K562 (cell line): ENCODE results near the gene GBP5. TPM values are rescaled to one million over a fixed set of nuclear protein-coding genes. Genes with fewer than 3 reads are reported as not detected.

ENCODE experiments used
- ATAC-seq: fragments of 200-7000 bp; cut with Tn5 transposase; 3 replicates; pipeline ENCODE4 v1.9.1; 2020; ENCODE audit warnings: moderate library complexity
- BruUV-seq: library from RNA; stranded (reverse); fragments of 400-500 nt; replicated peaks from 2 replicates; lab custom pipeline; 2021; lab: Mats Ljungman, UMichigan
- CTCF ChIA-PET: fragments of 300-600 bp; formaldehyde crosslinking; extraction: SDS; loops from one replicate; lab custom pipeline; 2021; ENCODE audit warnings: low intra/inter-chr PET ratio; lab: Yijun Ruan, JAX
- POLR2A ChIA-PET: fragments of 300-600, 350-650 bp; sonication (Branson Sonifier 250); formaldehyde crosslinking; extraction: SDS; loops from one replicate; lab custom pipeline; 2021; ENCODE audit warnings: antibody characterized with exemption, inconsistent platforms; lab: Yijun Ruan, JAX
- DNase-seq, 4 experiments: peaks; one replicate each; pipeline versions ENCODE4 v3.0.0 to v3.0.0-alpha.2; 2011 to 2018; ENCODE audit warnings: low spot score in 3 of 4, mixed read lengths in 3 of 4; ENCODE audit errors: extremely low read depth in 1 of 4
- FAIRE-seq: peaks from 2 replicates; lab custom pipeline; 2011; peaks lifted over from hg19 to GRCh38; lab: Jason Lieb, UNC
- H2AFZ ChIP-seq: 2 replicates; pipeline ENCODE4 v1.6.0; 2011; ENCODE audit warnings: low read depth, low read length, control low read depth, inconsistent platforms
- H3K27ac ChIP-seq: fragments of 200-600 bp; 3 replicates; pipeline ENCODE4 v1.8.0; 2011; ENCODE audit warnings: low read depth, mild to moderate bottlenecking, control low read depth, inconsistent platforms, low read length, moderate library complexity, mixed read lengths; ENCODE audit errors: extremely low read depth
- H3K27me3 ChIP-seq, 2 experiments: fragments of 300-600 bp in 1 of 2; 2 replicates in 1 of 2; 3 replicates in 1 of 2; pipeline versions ENCODE4 v1.6.0 to v1.8.0; 2011; ENCODE audit warnings: inconsistent platforms in 2 of 2, low read length in 2 of 2, mild to moderate bottlenecking in 1 of 2, mixed read lengths in 1 of 2, moderate library complexity in 1 of 2; ENCODE audit not compliant: control insufficient read depth in 2 of 2, insufficient read depth in 2 of 2
- H3K36me3 ChIP-seq: fragments of 300-600 bp; 3 replicates; pipeline ENCODE4 v1.8.0; 2011; ENCODE audit warnings: mild to moderate bottlenecking, low read length, inconsistent platforms; ENCODE audit not compliant: control insufficient read depth, insufficient read depth
- H3K4me1 ChIP-seq, 2 experiments: fragments of 200-600 bp in 1 of 2; replicated peaks in 1 of 2; 2 replicates in 1 of 2; 3 replicates in 1 of 2; pipeline versions ENCODE4 v1.5.1 to v1.8.0; 2011; ENCODE audit warnings: inconsistent platforms in 2 of 2, low read length in 2 of 2, mild to moderate bottlenecking in 1 of 2, mixed read lengths in 1 of 2, moderate library complexity in 1 of 2; ENCODE audit not compliant: control insufficient read depth in 2 of 2, insufficient read depth in 2 of 2
- H3K4me2 ChIP-seq: 2 replicates; pipeline ENCODE4 v1.6.1; 2011; ENCODE audit warnings: low read length, control low read depth, inconsistent platforms, mixed read lengths; ENCODE audit not compliant: insufficient read depth
- H3K4me3 ChIP-seq: fragments of 200-600 bp; sonication (generic), shearing (Covaris generic); 2 replicates; pipeline ENCODE4 v1.5.1; 2016; ENCODE audit warnings: control low read depth, inconsistent platforms
- H3K79me2 ChIP-seq: fragments of 200-600 bp; 3 replicates; pipeline ENCODE4 v1.8.0; 2011; ENCODE audit warnings: low read length, inconsistent platforms; ENCODE audit not compliant: control insufficient read depth, insufficient read depth
- H3K9ac ChIP-seq, 2 experiments: 2 replicates each; pipeline versions ENCODE4 v1.6.0 to v1.6.1; 2011; ENCODE audit warnings: low read depth in 2 of 2, low read length in 2 of 2, control low read depth in 1 of 2, inconsistent platforms in 1 of 2, mild to moderate bottlenecking in 1 of 2, mixed read lengths in 1 of 2; ENCODE audit not compliant: insufficient read depth in 1 of 2
- H3K9me1 ChIP-seq: one replicate; pipeline ENCODE4 v1.6.0; 2011; ENCODE audit warnings: inconsistent platforms, mild to moderate bottlenecking, low read length, moderate library complexity; ENCODE audit not compliant: control insufficient read depth, insufficient read depth
- H3K9me3 ChIP-seq: replicated peaks from 2 replicates; pipeline ENCODE4 v1.5.1; 2011; ENCODE audit warnings: low read depth, low read length, inconsistent platforms; ENCODE audit not compliant: control insufficient read depth, insufficient read depth
- H4K20me1 ChIP-seq: replicated peaks from 2 replicates; pipeline ENCODE4 v1.6.1; 2011; ENCODE audit warnings: low read length, inconsistent platforms, mixed read lengths; ENCODE audit not compliant: control insufficient read depth, insufficient read depth
- HMGN3 ChIP-seq: IDR thresholded peaks from 2 replicates; pipeline ENCODE4 v1.6.1; 2011; ENCODE audit warnings: borderline replicate concordance, low read depth, mild to moderate bottlenecking, mixed read lengths, low read length; ENCODE audit not compliant: insufficient read length; ENCODE audit errors: extremely low read depth
- ZNF197 ChIP-seq: fragments of 200-800 bp; sonication (Bioruptor generic); IDR thresholded peaks from 2 replicates; pipeline ENCODE4 v1.6.1; 2016; ENCODE audit warnings: low read depth, missing genetic modification characterization, missing compliant biosample characterization
- WGBS: fragments of 100-300 bp; shearing (Covaris generic); methylation state at CpG from one replicate; pipeline ENCODE4 v1.1.6; 2016; ENCODE audit warnings: low coverage, mixed read lengths; ENCODE audit not compliant: insufficient coverage; ENCODE audit errors: missing lambda C conversion rate; 5-methylcytosine and 5-hydroxymethylcytosine counted together
- in situ Hi-C: fragments of 300-500 bp; cut with MboI; formaldehyde crosslinking; loops from 4 replicates; pipeline ENCODE4 v1.15.0; 2018; ENCODE audit warnings: inconsistent platforms, mixed read lengths
- intact Hi-C: fragments of 100-400 bp; cut with micrococcal nuclease; formaldehyde crosslinking; loops from 2 replicates; pipeline ENCODE4 v1.14.2; 2022
- polyA plus RNA-seq, 8 experiments: library from polyadenylated mRNA; depleted of rRNA in 4 of 8; stranded (reverse) in 5 of 8; unstranded in 3 of 8; fragments of >200 nt; fragmentation: Nextera tagmentation in 2 of 8; fragmentation: Illumina TruSeq in 1 of 8; extraction: Ambion mirVana in 2 of 8; extraction: Trizol in 1 of 8; gene quantifications; 2 replicates each; pipeline versions ENCODE4 v1.2.1 to v1.2.3, GENCODE V29; 2011 to 2014; ENCODE audit warnings: inconsistent platforms in 1 of 8, missing spikeins in 1 of 8
- total RNA-seq, 7 experiments: library from RNA; depleted of rRNA in 6 of 7; stranded (reverse); fragments of >200 nt in 6 of 7; fragmentation: Illumina TruSeq in 2 of 7; extraction: Trizol in 2 of 7; gene quantifications; 2 replicates each; pipeline versions ENCODE4 v1.2.1 to v1.2.3, GENCODE V29; 2011 to 2021; ENCODE audit warnings: low replicate concordance in 1 of 7
- TF ChIP-seq, protein P1 (sequence below): sonication (generic); formaldehyde crosslinking; IDR thresholded peaks from 2 replicates; pipeline ENCODE4 v1.8.0; 2023; ENCODE audit warnings: mild to moderate bottlenecking, missing genetic modification reagents

GBP5 gene
- total and polyA plus RNA-seq, 9 of the 15 experiments (the other 6 are each of a cell fraction or from before 2014, with no cell fraction given), result 0.23 to 0.91 (median 0.57) TPM

DNA sequence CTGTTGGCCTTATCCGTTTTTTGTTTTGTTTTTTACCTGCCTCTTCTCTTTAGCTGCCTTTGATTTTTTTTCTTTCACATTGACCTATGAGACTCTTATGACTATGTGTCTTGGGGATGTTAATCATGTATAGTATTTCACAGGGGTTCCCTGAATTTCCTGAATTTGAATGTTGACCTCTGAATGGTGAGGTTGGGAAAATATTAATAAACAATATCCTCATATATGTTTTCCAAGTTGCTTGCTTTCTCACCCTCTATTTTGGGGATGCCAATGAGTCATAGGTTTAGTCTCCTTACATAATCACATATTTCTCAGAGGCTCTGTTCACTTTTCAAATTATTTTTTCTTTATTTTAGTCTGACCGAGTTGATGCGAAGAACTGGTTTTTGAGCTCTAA is 29.6 kb downstream of the GBP5 start:
- Histone ChIP-seq H3K9me1 (no peaks in the 10 kb centered on the region), H3K4me3 (no peak overlapping the region), H3K36me3 (no peaks in the 10 kb centered on the region), H3K27me3 (no peaks in the 10 kb centered on the region), H3K4me2 (no peak overlapping the region), H3K4me1 (no peaks in the 10 kb centered on the region), H3K79me2 (no peaks in the 10 kb centered on the region), H3K27ac (no peak overlapping the region), H3K9me3 (no peaks in the 10 kb centered on the region), H2AFZ (no peak overlapping the region), H3K9ac (no peak overlapping the region), H4K20me1 (no peaks in the 10 kb centered on the region)
- 0% methylated on average over 3 of the region's 3 CpGs for WGBS
- in situ Hi-C loops, result no loop called here
- intact Hi-C loops, result no loop called here
- TF ChIP-seq ZNF197 (no peak), HMGN3 (no peak)
- TF ChIP-seq, protein P1, sequence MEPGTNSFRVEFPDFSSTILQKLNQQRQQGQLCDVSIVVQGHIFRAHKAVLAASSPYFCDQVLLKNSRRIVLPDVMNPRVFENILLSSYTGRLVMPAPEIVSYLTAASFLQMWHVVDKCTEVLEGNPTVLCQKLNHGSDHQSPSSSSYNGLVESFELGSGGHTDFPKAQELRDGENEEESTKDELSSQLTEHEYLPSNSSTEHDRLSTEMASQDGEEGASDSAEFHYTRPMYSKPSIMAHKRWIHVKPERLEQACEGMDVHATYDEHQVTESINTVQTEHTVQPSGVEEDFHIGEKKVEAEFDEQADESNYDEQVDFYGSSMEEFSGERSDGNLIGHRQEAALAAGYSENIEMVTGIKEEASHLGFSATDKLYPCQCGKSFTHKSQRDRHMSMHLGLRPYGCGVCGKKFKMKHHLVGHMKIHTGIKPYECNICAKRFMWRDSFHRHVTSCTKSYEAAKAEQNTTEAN (CRISPR knock-in tag), result no peak
- BruUV-seq, result no TSS peak
- FAIRE-seq (no peak), ATAC-seq (no peak), DNase-seq (no peak)
- POLR2A ChIA-PET, result interaction anchor here (1.1 kb wide), 1 partner anchor 26 kb away, joined by 3 read pairs; no protein-coding TSS in a partner anchor
- CTCF ChIA-PET, result interaction anchor here (0.6 kb wide), 1 partner anchor 261 kb away, joined by 5 read pairs; no protein-coding TSS in a partner anchor

Other genes starting within 250 kb of the GBP5 start
- gene GBP3, start 250.0 kb downstream of the GBP5 start, total RNA-seq (2014; rRNA removed), result not detected in 2 replicates
- 0.11 TPM in 1 of 2 replicates, not detected in the other for gene GBP3, start 250.0 kb downstream of the GBP5 start, total RNA-seq (2014; rRNA removed; fragmentation: Illumina TruSeq; extraction: Trizol)
- gene GBP3, start 250.0 kb downstream of the GBP5 start, total RNA-seq (2015; rRNA removed; fragmentation: Illumina TruSeq; extraction: Trizol), result 0.14 TPM in 1 of 2 replicates, not detected in the other
- 0.22 TPM in 1 of 2 replicates, not detected in the other for gene GBP3, start 250.0 kb downstream of the GBP5 start, total RNA-seq (2021)
- gene GBP3, start 250.0 kb downstream of the GBP5 start, polyA plus RNA-seq (2011; rRNA removed), result 0.05 and 0.11 TPM in 2 replicates
- 0.07 TPM in 1 of 2 replicates, not detected in the other for gene GBP3, start 250.0 kb downstream of the GBP5 start, polyA plus RNA-seq (2014; fragmentation: Illumina TruSeq; extraction: Trizol)
- gene GBP3, start 250.0 kb downstream of the GBP5 start, polyA plus RNA-seq (2014; fragmentation: Nextera tagmentation; extraction: Ambion mirVana), result under 1 TPM in 1 of 2 experiments, not detected in 1; 0.07 TPM
- not detected in 2 replicates for gene GBP3, start 250.0 kb downstream of the GBP5 start, polyA plus RNA-seq (2014; rRNA removed)
- gene GBP1, start 207.7 kb downstream of the GBP5 start, total RNA-seq (2014; rRNA removed), result not detected in 2 replicates
- gene GBP1, start 207.7 kb downstream of the GBP5 start, total RNA-seq (2014; rRNA removed; fragmentation: Illumina TruSeq; extraction: Trizol), result not detected in 2 replicates
- gene GBP1, start 207.7 kb downstream of the GBP5 start, total RNA-seq (2015; rRNA removed; fragmentation: Illumina TruSeq; extraction: Trizol), result not detected in 2 replicates
- 0.20 TPM in 1 of 2 replicates, not detected in the other for gene GBP1, start 207.7 kb downstream of the GBP5 start, total RNA-seq (2021)
- not detected in 2 replicates for gene GBP1, start 207.7 kb downstream of the GBP5 start, polyA plus RNA-seq (2011; rRNA removed)
- not detected in 2 replicates for gene GBP1, start 207.7 kb downstream of the GBP5 start, polyA plus RNA-seq (2014; fragmentation: Illumina TruSeq; extraction: Trizol)
- not detected for gene GBP1, start 207.7 kb downstream of the GBP5 start, polyA plus RNA-seq (2014; fragmentation: Nextera tagmentation; extraction: Ambion mirVana)
- not detected in 2 replicates for gene GBP1, start 207.7 kb downstream of the GBP5 start, polyA plus RNA-seq (2014; rRNA removed)
- gene GBP2, start 146.7 kb downstream of the GBP5 start, total RNA-seq (2014; rRNA removed), result 0.45 and 0.73 TPM in 2 replicates
- gene GBP2, start 146.7 kb downstream of the GBP5 start, total RNA-seq (2014; rRNA removed; fragmentation: Illumina TruSeq; extraction: Trizol), result 0.69 and 1.1 TPM in 2 replicates
- 2.0 and 2.2 TPM in 2 replicates for gene GBP2, start 146.7 kb downstream of the GBP5 start, total RNA-seq (2015; rRNA removed; fragmentation: Illumina TruSeq; extraction: Trizol)
- gene GBP2, start 146.7 kb downstream of the GBP5 start, total RNA-seq (2021), result 0.71 and 1.1 TPM in 2 replicates
- gene GBP2, start 146.7 kb downstream of the GBP5 start, polyA plus RNA-seq (2011; rRNA removed), result 0.45 and 2.2 TPM in 2 replicates
- 0.98 and 1.0 TPM in 2 replicates for gene GBP2, start 146.7 kb downstream of the GBP5 start, polyA plus RNA-seq (2014; fragmentation: Illumina TruSeq; extraction: Trizol)
- gene GBP2, start 146.7 kb downstream of the GBP5 start, polyA plus RNA-seq (2014; fragmentation: Nextera tagmentation; extraction: Ambion mirVana), result under 1 TPM; 0.63 to 0.84 TPM
- gene GBP2, start 146.7 kb downstream of the GBP5 start, polyA plus RNA-seq (2014; rRNA removed), result 0.58 and 1.7 TPM in 2 replicates
- gene GBP7, start 96.9 kb downstream of the GBP5 start, total RNA-seq (2014; rRNA removed), result not detected in 2 replicates
- gene GBP7, start 96.9 kb downstream of the GBP5 start, total RNA-seq (2014; rRNA removed; fragmentation: Illumina TruSeq; extraction: Trizol), result not detected in 2 replicates
- not detected in 2 replicates for gene GBP7, start 96.9 kb downstream of the GBP5 start, total RNA-seq (2015; rRNA removed; fragmentation: Illumina TruSeq; extraction: Trizol)
- not detected in 2 replicates for gene GBP7, start 96.9 kb downstream of the GBP5 start, total RNA-seq (2021)
- not detected in 2 replicates for gene GBP7, start 96.9 kb downstream of the GBP5 start, polyA plus RNA-seq (2011; rRNA removed)
- gene GBP7, start 96.9 kb downstream of the GBP5 start, polyA plus RNA-seq (2014; fragmentation: Illumina TruSeq; extraction: Trizol), result not detected in 2 replicates
- under 1 TPM in 1 of 2 experiments, not detected in 1; 0.03 TPM for gene GBP7, start 96.9 kb downstream of the GBP5 start, polyA plus RNA-seq (2014; fragmentation: Nextera tagmentation; extraction: Ambion mirVana)
- gene GBP7, start 96.9 kb downstream of the GBP5 start, polyA plus RNA-seq (2014; rRNA removed), result not detected in 2 replicates
- 0.05 and 0.08 TPM in 2 replicates for gene GBP4, start 73.9 kb downstream of the GBP5 start, total RNA-seq (2014; rRNA removed)
- gene GBP4, start 73.9 kb downstream of the GBP5 start, total RNA-seq (2014; rRNA removed; fragmentation: Illumina TruSeq; extraction: Trizol), result 0.07 and 0.19 TPM in 2 replicates
- gene GBP4, start 73.9 kb downstream of the GBP5 start, total RNA-seq (2015; rRNA removed; fragmentation: Illumina TruSeq; extraction: Trizol), result 0.04 and 0.22 TPM in 2 replicates
- 0.11 and 0.24 TPM in 2 replicates for gene GBP4, start 73.9 kb downstream of the GBP5 start, total RNA-seq (2021)
- gene GBP4, start 73.9 kb downstream of the GBP5 start, polyA plus RNA-seq (2011; rRNA removed), result 0.40 and 1.5 TPM in 2 replicates
- gene GBP4, start 73.9 kb downstream of the GBP5 start, polyA plus RNA-seq (2014; fragmentation: Illumina TruSeq; extraction: Trizol), result 0.04 and 0.11 TPM in 2 replicates
- under 1 TPM; 0.04 to 0.11 TPM for gene GBP4, start 73.9 kb downstream of the GBP5 start, polyA plus RNA-seq (2014; fragmentation: Nextera tagmentation; extraction: Ambion mirVana)
- 0.07 and 0.17 TPM in 2 replicates for gene GBP4, start 73.9 kb downstream of the GBP5 start, polyA plus RNA-seq (2014; rRNA removed)
- not detected in 2 replicates for gene GBP6, start 91.2 kb upstream of the GBP5 start, total RNA-seq (2014; rRNA removed)
- gene GBP6, start 91.2 kb upstream of the GBP5 start, total RNA-seq (2014; rRNA removed; fragmentation: Illumina TruSeq; extraction: Trizol), result not detected in 2 replicates
- not detected in 2 replicates for gene GBP6, start 91.2 kb upstream of the GBP5 start, total RNA-seq (2015; rRNA removed; fragmentation: Illumina TruSeq; extraction: Trizol)
- not detected in 2 replicates for gene GBP6, start 91.2 kb upstream of the GBP5 start, total RNA-seq (2021)
- gene GBP6, start 91.2 kb upstream of the GBP5 start, polyA plus RNA-seq (2011; rRNA removed), result not detected in 2 replicates
- not detected in 2 replicates for gene GBP6, start 91.2 kb upstream of the GBP5 start, polyA plus RNA-seq (2014; fragmentation: Illumina TruSeq; extraction: Trizol)
- not detected for gene GBP6, start 91.2 kb upstream of the GBP5 start, polyA plus RNA-seq (2014; fragmentation: Nextera tagmentation; extraction: Ambion mirVana)
- gene GBP6, start 91.2 kb upstream of the GBP5 start, polyA plus RNA-seq (2014; rRNA removed), result not detected in 2 replicates